Measurements from ENCODE around the gene HNF4A. TPM values are rescaled to one million over a fixed set of nuclear protein-coding genes. Genes with fewer than 3 reads are reported as not detected.

The HNF4A gene
- total RNA-seq, 1 donor: not detected

DNA sequence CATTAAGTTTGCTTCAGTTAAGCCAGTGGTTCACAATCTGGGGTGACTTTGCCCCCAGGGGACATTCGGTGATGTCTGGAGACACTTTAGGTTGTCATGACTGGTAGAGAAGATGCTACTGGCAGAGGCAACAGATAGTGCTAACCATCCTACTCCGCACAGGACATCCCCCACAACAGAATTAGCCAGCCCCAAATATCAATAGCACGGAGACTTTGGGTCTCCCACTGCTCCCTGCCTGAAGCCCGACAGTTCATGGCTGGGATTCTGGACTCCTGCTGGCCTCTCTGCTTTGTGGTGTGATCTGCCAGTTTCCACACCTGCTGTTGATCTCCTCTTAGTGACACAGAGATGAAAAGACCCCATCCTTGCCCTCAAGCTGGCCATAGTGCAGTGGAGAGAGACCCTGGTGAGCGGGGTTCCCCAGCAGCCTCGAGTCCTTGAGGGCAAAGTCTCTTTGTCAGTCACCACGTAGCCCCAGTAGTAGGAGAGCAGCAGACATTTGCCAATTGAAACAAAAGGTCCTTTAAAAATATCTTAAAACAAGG is 95.5 kb downstream of the HNF4A start:
- TF ChIP-seq, protein P1, sequence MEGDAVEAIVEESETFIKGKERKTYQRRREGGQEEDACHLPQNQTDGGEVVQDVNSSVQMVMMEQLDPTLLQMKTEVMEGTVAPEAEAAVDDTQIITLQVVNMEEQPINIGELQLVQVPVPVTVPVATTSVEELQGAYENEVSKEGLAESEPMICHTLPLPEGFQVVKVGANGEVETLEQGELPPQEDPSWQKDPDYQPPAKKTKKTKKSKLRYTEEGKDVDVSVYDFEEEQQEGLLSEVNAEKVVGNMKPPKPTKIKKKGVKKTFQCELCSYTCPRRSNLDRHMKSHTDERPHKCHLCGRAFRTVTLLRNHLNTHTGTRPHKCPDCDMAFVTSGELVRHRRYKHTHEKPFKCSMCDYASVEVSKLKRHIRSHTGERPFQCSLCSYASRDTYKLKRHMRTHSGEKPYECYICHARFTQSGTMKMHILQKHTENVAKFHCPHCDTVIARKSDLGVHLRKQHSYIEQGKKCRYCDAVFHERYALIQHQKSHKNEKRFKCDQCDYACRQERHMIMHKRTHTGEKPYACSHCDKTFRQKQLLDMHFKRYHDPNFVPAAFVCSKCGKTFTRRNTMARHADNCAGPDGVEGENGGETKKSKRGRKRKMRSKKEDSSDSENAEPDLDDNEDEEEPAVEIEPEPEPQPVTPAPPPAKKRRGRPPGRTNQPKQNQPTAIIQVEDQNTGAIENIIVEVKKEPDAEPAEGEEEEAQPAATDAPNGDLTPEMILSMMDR (IDR thresholded peaks at IDR 0.05; ENCODE audit: insufficient read depth, low read depth, low read length): no peak
- DNase-seq (ENCODE audit: low read depth): no peak
- no peak overlapping the region for H3K4me3 ChIP-seq (ENCODE audit: low read depth, low read length)

DNA sequence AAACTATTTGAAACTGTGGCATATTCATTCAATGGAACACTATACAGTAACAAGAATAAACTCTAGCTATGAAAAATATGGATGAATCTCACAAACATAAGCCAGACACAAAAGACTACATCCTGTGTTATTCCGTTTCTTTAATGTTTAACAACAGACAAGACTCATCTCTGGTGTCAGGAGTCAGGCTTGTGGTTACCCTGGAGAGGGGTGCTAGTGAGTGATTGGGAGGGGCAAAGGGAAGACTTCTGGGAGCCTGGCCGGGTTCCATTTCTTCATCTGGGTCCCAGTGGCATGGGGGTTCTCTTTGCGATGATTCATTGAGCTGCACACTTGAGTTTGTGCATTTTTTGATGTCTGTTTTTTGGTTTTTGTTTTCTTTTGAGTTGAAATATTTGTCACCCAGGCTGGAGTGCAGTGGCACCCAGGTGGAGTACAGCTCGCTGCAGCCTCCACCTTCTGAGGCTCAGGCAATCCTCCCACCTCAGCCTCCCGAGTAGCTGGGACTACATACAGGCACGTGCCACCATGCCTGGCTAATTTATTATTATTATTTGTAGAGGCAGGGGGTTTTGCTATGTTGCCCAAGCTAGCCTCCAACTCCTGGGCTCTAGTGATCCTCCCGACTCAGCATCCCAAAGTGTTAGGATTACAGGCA is 98.9 kb downstream of the HNF4A start:
- H3K4me3 ChIP-seq (ENCODE audit: low read depth, low read length): no peak overlapping the region
- TF ChIP-seq, protein P1 (IDR thresholded peaks at IDR 0.05; ENCODE audit: insufficient read depth, low read depth, low read length): no peak
- no peak for DNase-seq (ENCODE audit: low read depth)

DNA sequence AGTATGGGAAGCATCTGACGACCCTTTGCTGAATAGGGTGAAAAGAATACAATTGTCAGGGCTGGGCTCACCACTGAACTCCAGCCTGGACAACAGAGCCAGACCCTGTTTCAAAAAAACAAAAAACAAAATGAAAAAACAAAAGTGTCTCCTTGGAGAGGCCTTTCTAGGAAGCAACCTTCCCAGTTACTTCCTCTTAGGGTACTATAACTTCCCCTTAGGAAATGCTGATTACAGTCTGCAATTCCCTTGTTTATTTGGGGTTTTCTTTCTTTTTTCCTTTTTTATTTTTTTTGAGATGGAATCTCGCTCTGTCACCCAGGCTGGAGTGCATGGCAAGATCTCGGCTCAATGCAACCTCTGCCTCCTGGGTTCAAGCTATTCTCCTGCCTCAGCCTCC is 99.6 kb downstream of the HNF4A start:
- H3K4me3 ChIP-seq (ENCODE audit: low read depth, low read length): no peak overlapping the region
- TF ChIP-seq, protein P1 (IDR thresholded peaks at IDR 0.05; ENCODE audit: insufficient read depth, low read depth, low read length): no peak
- no peak for DNase-seq (ENCODE audit: low read depth)

DNA sequence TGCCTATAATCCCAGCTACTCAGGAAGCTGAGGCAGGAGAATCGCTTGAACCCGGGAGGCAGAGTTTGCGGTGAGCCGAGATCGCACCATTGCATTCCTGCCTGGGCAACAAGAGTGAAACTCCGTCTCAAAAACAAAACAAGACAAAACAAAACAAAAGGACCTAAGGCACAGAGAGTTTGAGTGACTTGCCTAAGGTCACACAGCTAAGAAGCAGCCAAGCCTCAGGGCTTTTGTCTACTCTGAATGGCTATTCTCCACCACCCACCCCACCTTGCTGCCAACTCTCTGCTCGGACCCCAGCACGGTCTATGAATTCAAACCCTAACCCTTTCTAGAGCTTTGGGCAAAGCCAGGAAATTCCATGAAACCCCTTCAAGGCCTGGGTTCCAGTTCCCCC is 101.1 kb downstream of the HNF4A start:
- no peak for DNase-seq (ENCODE audit: low read depth)
- TF ChIP-seq, protein P1 (IDR thresholded peaks at IDR 0.05; ENCODE audit: insufficient read depth, low read depth, low read length): no peak

DNA sequence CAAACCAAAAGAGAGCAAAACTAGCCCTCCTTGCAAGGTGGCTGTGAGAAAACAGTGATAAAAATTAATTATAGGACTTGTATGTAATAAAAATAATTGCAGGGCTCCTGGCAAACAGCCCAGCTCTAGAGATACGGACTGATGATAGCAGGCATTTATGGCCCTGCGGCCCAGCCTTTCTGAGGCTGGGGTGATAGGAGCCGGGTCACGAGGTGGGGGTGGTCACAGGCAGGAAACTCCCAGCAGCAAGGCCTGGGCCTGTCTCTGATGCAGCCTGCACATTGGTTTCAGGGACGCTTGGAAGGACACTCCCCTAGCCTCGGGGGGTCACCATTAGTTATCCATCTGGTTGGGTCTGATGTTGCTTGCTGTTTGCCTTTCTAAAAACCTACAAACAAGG is 101.5 kb downstream of the HNF4A start:
- TF ChIP-seq, protein P1 (IDR thresholded peaks at IDR 0.05; ENCODE audit: insufficient read depth, low read depth, low read length): no peak
- H3K4me3 ChIP-seq (ENCODE audit: low read depth, low read length): no peak overlapping the region
- DNase-seq (ENCODE audit: low read depth): no peak

More for the DNA sequence above, 101.1 kb downstream of the HNF4A start:
- no peak overlapping the region for H3K4me3 ChIP-seq (ENCODE audit: low read depth, low read length)

DNA sequence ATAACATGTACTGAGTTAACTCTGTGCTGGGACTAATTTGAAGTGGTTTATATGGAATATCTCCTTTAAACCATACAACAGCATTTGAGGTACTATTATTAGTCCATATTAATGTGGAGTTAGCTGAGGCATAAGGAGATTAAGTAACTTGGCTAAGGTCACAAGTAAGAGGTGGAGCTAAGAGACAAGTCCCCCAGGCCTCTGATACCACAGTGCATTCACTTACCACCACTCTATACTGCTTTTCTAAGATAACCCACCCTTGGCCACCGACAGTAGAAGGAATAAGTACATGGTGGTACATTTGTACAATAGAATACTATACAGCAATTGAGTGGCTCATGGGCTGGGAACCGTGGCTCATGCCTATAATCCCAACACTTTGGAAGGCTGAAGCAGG is 103.8 kb downstream of the HNF4A start:
- no peak for DNase-seq (ENCODE audit: low read depth)
- no peak overlapping the region for H3K4me3 ChIP-seq (ENCODE audit: low read depth, low read length)
- TF ChIP-seq, protein P1 (IDR thresholded peaks at IDR 0.05; ENCODE audit: insufficient read depth, low read depth, low read length): no peak

DNA sequence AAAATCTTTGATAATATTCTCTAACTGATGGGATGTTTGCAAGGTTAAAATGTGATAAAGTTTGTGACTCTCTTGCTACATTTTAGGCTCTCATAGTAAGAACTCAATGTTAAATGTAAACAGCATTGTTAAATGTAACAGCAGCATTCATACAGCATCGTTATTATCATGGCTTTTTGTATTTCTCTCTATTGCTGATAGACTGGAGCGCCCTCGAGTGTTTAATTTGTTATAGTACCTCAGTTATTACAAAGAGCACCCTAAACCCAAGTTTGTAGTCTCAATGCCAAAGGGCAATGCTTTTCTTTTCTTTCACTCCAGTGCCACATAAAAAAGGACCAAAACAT is 105.3 kb downstream of the HNF4A start:
- DNase-seq (ENCODE audit: low read depth): peak; percentile 28
- no peak overlapping the region for H3K4me3 ChIP-seq (ENCODE audit: low read depth, low read length)
- TF ChIP-seq, protein P1 (IDR thresholded peaks at IDR 0.05; ENCODE audit: insufficient read depth, low read depth, low read length): peak; percentile 54
